Adrenal gland (tissue), 12 donors: ENCODE measurements around the gene IL20. TPM values are rescaled to one million over a fixed set of nuclear protein-coding genes. Genes with fewer than 3 reads are reported as not detected.

Experiments
- DNase-seq, 7 donors: peaks; one replicate each; pipeline ENCODE4 v3.0.0-alpha.2; 2019 to 2020
- H3K27ac ChIP-seq, 5 donors: fragments of 200-600 bp; sonication (generic) in 4 of 5; 1 replicate in 3 of 5; 2 replicates in 2 of 5; pipeline versions ENCODE4 v1.5.1 to v1.8.0; 2016 to 2020; ENCODE audit warnings: mild to moderate bottlenecking in 1 of 5
- H3K27me3 ChIP-seq: fragments of 200-600 bp; 2 replicates; pipeline ENCODE4 v1.8.0; 2021
- H3K36me3 ChIP-seq, 2 donors: fragments of 200-600 bp; replicated peaks in 1 of 2; 1 replicate in 1 of 2; 2 replicates in 1 of 2; pipeline versions ENCODE4 v1.5.1 to v1.8.0; 2018 to 2022
- H3K4me1 ChIP-seq, 2 donors: fragments of 200-600 bp; replicated peaks in 1 of 2; 1 replicate in 1 of 2; 2 replicates in 1 of 2; pipeline versions ENCODE4 v1.5.1 to v1.8.0; 2018 to 2021
- H3K4me3 ChIP-seq, 4 donors: fragments of 200-600 bp; sonication (generic) in 3 of 4; one replicate each; pipeline ENCODE4 v1.5.1; 2016 to 2018
- H3K9me3 ChIP-seq, 3 donors: fragments of 200-600 bp; sonication (generic) in 1 of 3; replicated peaks in 1 of 3; 1 replicate in 2 of 3; 2 replicates in 1 of 3; pipeline versions ENCODE4 v1.5.1 to v1.8.0; 2016 to 2021
- CTCF ChIP-seq, 6 experiments: fragments of 450-650 bp in 4 of 6; fragments of 200-600 bp in 2 of 6; sonication (generic) in 1 of 6; IDR thresholded peaks; 1 replicate in 5 of 6; 2 replicates in 1 of 6; pipeline versions ENCODE4 v1.5.1 to v1.8.0; 2016 to 2021; ENCODE audit warnings: antibody characterized with exemption in 6 of 6, mild to moderate bottlenecking in 2 of 6, moderate library complexity in 1 of 6
- POLR2A ChIP-seq, 2 donors: fragments of 450-650 bp; IDR thresholded peaks; one replicate each; pipeline ENCODE4 v1.6.1; 2017; ENCODE audit warnings: antibody characterized with exemption in 2 of 2, mild to moderate bottlenecking in 2 of 2, moderate library complexity in 1 of 2
- WGBS, 4 donors: extraction: QIAGEN DNeasy Blood & Tissue Kit in 2 of 4; methylation state at CpG; one replicate each; pipeline versions ENCODE4 v1.1.5 to v1.1.7; 2013 to 2017; 5-methylcytosine and 5-hydroxymethylcytosine counted together
- intact Hi-C, 2 donors: fragments of 100-400 bp; cut with DNase I; formaldehyde crosslinking; loops; one replicate each; pipeline versions ENCODE4 v1.14.1 to v1.15.0; 2022 to 2023
- polyA plus RNA-seq, 3 donors: library from polyadenylated mRNA; stranded (reverse); fragments of 200-250 nt in 2 of 3; fragments of 350-450 nt in 1 of 3; fragmentation: Illumina TruSeq in 1 of 3; extraction: RNeasy Lipid Tissue Mini Kit (QIAGEN cat#74804) in 1 of 3; gene quantifications; one replicate each; pipeline ENCODE4 v1.2.3, GENCODE V29; 2013 to 2014
- total RNA-seq, 9 donors: library from RNA; depleted of rRNA in 4 of 9; stranded (reverse); fragments of >200 nt in 4 of 9; fragments of 120-200 nt in 1 of 9; fragmentation: NEBNext Ultra II Directional in 1 of 9; extraction: Animal tissue kit (Norgen Biotek cat#: 25700) in 1 of 9; gene quantifications; one replicate each; pipeline versions ENCODE4 v1.1.0 to v1.2.4, GENCODE V29; 2013 to 2023
- donor health status: healthy with polysubstance abuse.
- donor health status: Bipolar disorder and iron deficiency.
- donor health status: DM: yes; HTN: yes; CAD: no.
- donor health status: DM: no; HTN: no; CAD: no.
- donor health status: DM: no; HTN: no; CAD: no.
- donor health status: DM: yes; HTN: yes; CAD: no.

IL20 gene
- total and polyA plus RNA-seq, 12 donors, result 0.13 to 0.53 (median 0.41) TPM; not detected in 9

GRCh38 chr1:206875752-206876377, 10.4 kb downstream of the IL20 start:
- Histone ChIP-seq H3K27ac (no peak overlapping the region), H3K36me3 (no peaks in the 10 kb centered on the region), H3K4me1 (no peaks in the 10 kb centered on the region), H3K27me3 (no peaks in the 10 kb centered on the region), H3K9me3 (peaks cover 0 to 4% (median 0%) of the 10 kb centered on the region in 3 donors), H3K4me3 (no peak overlapping the region)
- TF ChIP-seq POLR2A (IDR thresholded peaks at IDR 0.05) (no peak), CTCF (IDR thresholded peaks at IDR 0.05) (no peak)
- DNase-seq, result no peak
- intact Hi-C loops, result no loop called here
- 67 to 78% (median 72%) methylated on average over 3 of the region's 3 CpGs for WGBS, 4 donors

- no peaks in the 10 kb centered on the region for H3K4me1 ChIP-seq
- H3K9me3 ChIP-seq, result peaks cover 0 to 4% (median 0%) of the 10 kb centered on the region in 3 donors
- H3K4me3 ChIP-seq, result no peak overlapping the region
- no peak for TF ChIP-seq POLR2A (IDR thresholded peaks at IDR 0.05)
- TF ChIP-seq CTCF (IDR thresholded peaks at IDR 0.05), result no peak
- no peak overlapping the region for H3K27ac ChIP-seq
- intact Hi-C loops, result no loop called here
- no peaks in the 10 kb centered on the region for H3K36me3 ChIP-seq
- DNase-seq, result no peak
- H3K27me3 ChIP-seq, result no peaks in the 10 kb centered on the region
Observed at GRCh38 chr1:206878456-206878855, 13.0 kb downstream of the IL20 start.

GRCh38 chr1:206880314-206880713, 14.9 kb downstream of the IL20 start:
- Histone ChIP-seq H3K4me3 (no peak overlapping the region), H3K27ac (no peak overlapping the region), H3K27me3 (no peaks in the 10 kb centered on the region), H3K36me3 (no peaks in the 10 kb centered on the region), H3K4me1 (no peaks in the 10 kb centered on the region), H3K9me3 (peaks cover 0 to 4% (median 0%) of the 10 kb centered on the region in 3 donors)
- DNase-seq, result no peak
- WGBS, 4 donors, result 73 to 77% (median 75%) methylated on average over 3 of the region's 3 CpGs
- intact Hi-C loops, result no loop called here
- TF ChIP-seq POLR2A (IDR thresholded peaks at IDR 0.05) (no peak), CTCF (IDR thresholded peaks at IDR 0.05) (no peak)

GRCh38 chr1:206882555-206882954, 17.1 kb downstream of the IL20 start:
- H3K27ac ChIP-seq, result no peak overlapping the region
- DNase-seq, result no peak
- peaks cover 0 to 4% (median 0%) of the 10 kb centered on the region in 3 donors for H3K9me3 ChIP-seq
- no peaks in the 10 kb centered on the region for H3K36me3 ChIP-seq
- intact Hi-C loops, result no loop called here
- H3K4me1 ChIP-seq, result no peaks in the 10 kb centered on the region
- TF ChIP-seq POLR2A (IDR thresholded peaks at IDR 0.05), result no peak
- TF ChIP-seq CTCF (IDR thresholded peaks at IDR 0.05), result no peak
- 56 to 61% (median 60%) methylated on average over 3 of the region's 3 CpGs for WGBS, 4 donors
- no peak overlapping the region for H3K4me3 ChIP-seq
- no peaks in the 10 kb centered on the region for H3K27me3 ChIP-seq
